IMR-90 (cell line): ENCODE measurements around the gene ZNF592. TPM values are rescaled to one million over a fixed set of nuclear protein-coding genes. Genes with fewer than 3 reads are reported as not detected.

Source experiments
- ATAC-seq: fragments of 200-7000 bp; cut with Tn5 transposase; 2 replicates; pipeline ENCODE4 v1.9.1; 2020; ENCODE audit warnings: low read depth, mild to moderate bottlenecking, moderate library complexity
- BruUV-seq: library from RNA; stranded (reverse); fragments of 400-500 nt; replicated peaks from 2 replicates; lab custom pipeline; 2021; lab: Mats Ljungman, UMichigan
- CTCF ChIA-PET: fragments of 300-600 bp; formaldehyde crosslinking; extraction: SDS; loops from one replicate; lab custom pipeline; 2021; ENCODE audit warnings: antibody characterized with exemption; lab: Yijun Ruan, JAX
- POLR2A ChIA-PET: fragments of 300-600 bp; sonication (Branson Sonifier 250); formaldehyde crosslinking; loops from one replicate; lab custom pipeline; 2022; ENCODE audit warnings: antibody characterized with exemption; ENCODE audit not compliant: unreplicated experiment; lab: Charles Lee
- DNase-seq: peaks from one replicate; pipeline ENCODE4 v3.0.0; 2013
- H2AFZ ChIP-seq: replicated peaks from 2 replicates; pipeline ENCODE3; 2013; ENCODE audit warnings: low read length, mild to moderate bottlenecking; ENCODE audit not compliant: poor library complexity
- H2AK5ac ChIP-seq: 2 replicates; pipeline ENCODE4 v1.6.1; 2013; ENCODE audit warnings: low read depth, low read length, inconsistent platforms
- H2AK9ac ChIP-seq: replicated peaks from 2 replicates; pipeline ENCODE3; 2013; ENCODE audit warnings: mild to moderate bottlenecking, low read depth, low read length, moderate library complexity; ENCODE audit not compliant: poor library complexity
- H2BK120ac ChIP-seq: 2 replicates; pipeline ENCODE4 v1.6.1; 2013; ENCODE audit warnings: low read depth, low read length, inconsistent platforms
- H2BK15ac ChIP-seq: 3 replicates; pipeline ENCODE4 v1.6.1; 2013; ENCODE audit warnings: low read depth, low read length, inconsistent platforms
- H2BK20ac ChIP-seq: 2 replicates; pipeline ENCODE4 v1.6.1; 2013; ENCODE audit warnings: low read depth, mild to moderate bottlenecking, inconsistent platforms, low read length, moderate library complexity
- H2BK5ac ChIP-seq: 2 replicates; pipeline ENCODE4 v1.6.1; 2013; ENCODE audit warnings: mild to moderate bottlenecking, low read depth, low read length, inconsistent platforms; ENCODE audit not compliant: poor library complexity, severe bottlenecking
- H3K14ac ChIP-seq: replicated peaks from 2 replicates; pipeline ENCODE4 v1.6.1; 2013; ENCODE audit warnings: low read depth, low read length, inconsistent platforms
- H3K18ac ChIP-seq: 2 replicates; pipeline ENCODE4 v1.6.1; 2013; ENCODE audit warnings: low read depth, low read length, control low read depth
- H3K23ac ChIP-seq: 2 replicates; pipeline ENCODE4 v1.6.1; 2013; ENCODE audit warnings: low read depth, low read length, inconsistent platforms
- H3K27ac ChIP-seq: 2 replicates; pipeline ENCODE4 v1.5.1; 2013; ENCODE audit warnings: mild to moderate bottlenecking, control low read depth, low read length; ENCODE audit not compliant: insufficient read depth
- H3K27me3 ChIP-seq: 2 replicates; pipeline ENCODE4 v1.6.1; 2013; ENCODE audit warnings: low read length; ENCODE audit not compliant: control insufficient read depth, insufficient read depth
- H3K36me3 ChIP-seq: 2 replicates; pipeline ENCODE4 v1.6.1; 2013; ENCODE audit warnings: low read length, mixed read lengths; ENCODE audit not compliant: control insufficient read depth, insufficient read depth
- H3K4ac ChIP-seq: 2 replicates; pipeline ENCODE4 v1.6.1; 2013; ENCODE audit warnings: low read depth, low read length, inconsistent platforms
- H3K4me1 ChIP-seq: 2 replicates; pipeline ENCODE4 v1.6.1; 2013; ENCODE audit warnings: low read length, mixed read lengths; ENCODE audit not compliant: control insufficient read depth, insufficient read depth
- H3K4me2 ChIP-seq: 2 replicates; pipeline ENCODE4 v1.6.1; 2013; ENCODE audit warnings: low read depth, mild to moderate bottlenecking, control low read depth, low read length, moderate library complexity
- H3K4me3 ChIP-seq: 2 replicates; pipeline ENCODE4 v1.5.1; 2013; ENCODE audit warnings: low read depth, mild to moderate bottlenecking, control low read depth, low read length, moderate library complexity; ENCODE audit not compliant: insufficient read depth
- H3K56ac ChIP-seq: 2 replicates; pipeline ENCODE4 v1.6.1; 2013; ENCODE audit warnings: low read length, inconsistent platforms; ENCODE audit not compliant: insufficient read depth; ENCODE audit errors: extremely low read depth
- H3K79me1 ChIP-seq, 2 experiments: 2 replicates each; pipeline ENCODE4 v1.6.1; 2013; ENCODE audit warnings: low read length in 2 of 2, inconsistent platforms in 1 of 2, low read depth in 1 of 2
- H3K9ac ChIP-seq: 2 replicates; pipeline ENCODE4 v1.6.1; 2013; ENCODE audit warnings: low read depth, low read length, control low read depth
- H3K9me1 ChIP-seq: 2 replicates; pipeline ENCODE4 v1.6.1; 2013; ENCODE audit warnings: low read length, inconsistent platforms; ENCODE audit not compliant: insufficient read depth
- H3K9me3 ChIP-seq: 2 replicates; pipeline ENCODE4 v1.6.1; 2013; ENCODE audit warnings: low read length; ENCODE audit not compliant: control insufficient read depth, insufficient read depth
- H4K20me1 ChIP-seq: 2 replicates; pipeline ENCODE4 v1.6.1; 2013; ENCODE audit warnings: low read length, inconsistent platforms; ENCODE audit not compliant: insufficient read depth
- H4K5ac ChIP-seq: 2 replicates; pipeline ENCODE4 v1.6.1; 2013; ENCODE audit warnings: mild to moderate bottlenecking, low read depth, low read length, control low read depth
- H4K8ac ChIP-seq, 2 experiments: 2 replicates each; pipeline ENCODE4 v1.6.1; 2013; ENCODE audit warnings: low read depth in 2 of 2, low read length in 2 of 2, control low read depth in 1 of 2, inconsistent platforms in 1 of 2
- H4K91ac ChIP-seq: 2 replicates; pipeline ENCODE4 v1.6.1; 2013; ENCODE audit warnings: low read depth, low read length, inconsistent platforms; ENCODE audit not compliant: insufficient read depth
- CTCF ChIP-seq: conservative IDR thresholded peaks from 2 replicates; pipeline ENCODE4 v1.5.1; 2012; ENCODE audit warnings: mild to moderate bottlenecking, low read depth, low read length, improper control_type of control experiment
- NFE2L2 ChIP-seq: fragments of 150-350 bp; IDR thresholded peaks from 2 replicates; pipeline ENCODE4 v1.6.1; 2016; ENCODE audit warnings: low read depth, mild to moderate bottlenecking, low read length
- WGBS, 2 experiments: methylation state at CpG; one replicate each; pipeline versions ENCODE4 v1.1.5 to v1.1.7; 2013; ENCODE audit warnings: missing lambda C conversion rate in 2 of 2; ENCODE audit not compliant: insufficient read length in 1 of 2; ENCODE audit errors: extremely low coverage in 2 of 2; 5-methylcytosine and 5-hydroxymethylcytosine counted together
- dilution Hi-C: fragments of 300-500 bp; cut with HindIII; formaldehyde crosslinking; loops from one replicate; pipeline ENCODE4 v1.14.3; 2018; ENCODE audit warnings: low sequenced_read_pairs; ENCODE audit not compliant: unreplicated experiment
- in situ Hi-C: fragments of 300-500 bp; cut with MboI; formaldehyde crosslinking; loops from 3 replicates; pipeline ENCODE4 v1.14.3; 2019; ENCODE audit warnings: low sequenced_read_pairs, inconsistent platforms, mixed read lengths
- intact Hi-C: fragments of 100-400 bp; cut with micrococcal nuclease; formaldehyde crosslinking; loops from 2 replicates; pipeline ENCODE4 v1.10.0; 2022
- polyA plus RNA-seq, 3 experiments: library from polyadenylated mRNA; depleted of rRNA; stranded (reverse); fragments of >200 nt; gene quantifications; 2 replicates each; pipeline ENCODE4 v1.2.3, GENCODE V29; 2012; ENCODE audit warnings: low replicate concordance in 1 of 3
- total RNA-seq: library from RNA; depleted of rRNA; stranded (reverse); fragments of >200 nt; gene quantifications from 2 replicates; pipeline ENCODE4 v1.2.3, GENCODE V29; 2012

ZNF592 gene
- total and polyA plus RNA-seq, 2 of the 4 experiments (the other 2 are of a cell fraction), result 4.3 to 10.2 TPM

- CTCF ChIA-PET, result no interaction called here
- H4K20me1 ChIP-seq, result peaks cover 63% of the 10 kb centered on the region
- ATAC-seq, result no peak; the same call in 1 of the 2 replicates
Observed at GRCh38 chr15:84764989-84765388, 16.6 kb downstream of the ZNF592 start.

More at GRCh38 chr15:84764989-84765388, 16.6 kb downstream of the ZNF592 start:
- Histone ChIP-seq H3K27me3 (no peaks in the 10 kb centered on the region), H3K56ac (no peak overlapping the region), H3K9me1 (peaks cover 22% of the 10 kb centered on the region), H3K9ac (no peak overlapping the region), H3K79me1 (peaks cover 46 to 75% of the 10 kb centered on the region in 2 experiments), H3K23ac (no peak overlapping the region), H3K4me2 (no peak overlapping the region), H3K36me3 (peaks cover 20% of the 10 kb centered on the region), H3K9me3 (no peaks in the 10 kb centered on the region), H2BK15ac (no peak overlapping the region), H3K14ac (no peak overlapping the region), H2AK5ac (no peak overlapping the region), H3K4me1 (peaks cover 7% of the 10 kb centered on the region), H3K27ac (no peak overlapping the region), H3K4me3 (no peak overlapping the region), H4K5ac (no peak overlapping the region), H2BK20ac (no peak overlapping the region), H2AFZ (no peak overlapping the region), H4K91ac (no peak overlapping the region), H2BK120ac (no peak overlapping the region), H3K4ac (no peak overlapping the region), H3K18ac (no peak overlapping the region), H4K8ac (no peak overlapping the region), H2BK5ac (no peak overlapping the region), H2AK9ac (no peak overlapping the region)
- DNase-seq, result no peak
- WGBS, 2 experiments, result no CpG with 5 or more reads among the region's 1 CpG
- dilution Hi-C loops (no loop called here), in situ Hi-C loops (no loop called here), intact Hi-C loops (no loop called here)
- POLR2A ChIA-PET, result no interaction called here
- BruUV-seq, result no TSS peak
- no peak for TF ChIP-seq NFE2L2
- TF ChIP-seq CTCF, result no peak
